Fibroblast of mammary gland (primary cell): ENCODE measurements around the gene SAFB2.
A peak's percentile ranks its signal among the peaks of the same experiment; 100 is the strongest.

ENCODE experiments used
- DNase-seq: peaks from one replicate; pipeline ENCODE4 v3.0.0-alpha.2; 2010; ENCODE audit warnings: low read depth
- H3K4me3 ChIP-seq: 2 replicates; pipeline ENCODE4 v1.5.1; 2011; ENCODE audit warnings: low read depth, mild to moderate bottlenecking, low read length, moderate library complexity; ENCODE audit not compliant: control insufficient read depth
- TF ChIP-seq, protein P1 (sequence below): conservative IDR thresholded peaks from 2 replicates; pipeline ENCODE4 v1.5.1; 2011; ENCODE audit warnings: low read depth, low read length, inconsistent platforms; ENCODE audit not compliant: control insufficient read depth, insufficient read depth

The SAFB2 gene

DNA sequence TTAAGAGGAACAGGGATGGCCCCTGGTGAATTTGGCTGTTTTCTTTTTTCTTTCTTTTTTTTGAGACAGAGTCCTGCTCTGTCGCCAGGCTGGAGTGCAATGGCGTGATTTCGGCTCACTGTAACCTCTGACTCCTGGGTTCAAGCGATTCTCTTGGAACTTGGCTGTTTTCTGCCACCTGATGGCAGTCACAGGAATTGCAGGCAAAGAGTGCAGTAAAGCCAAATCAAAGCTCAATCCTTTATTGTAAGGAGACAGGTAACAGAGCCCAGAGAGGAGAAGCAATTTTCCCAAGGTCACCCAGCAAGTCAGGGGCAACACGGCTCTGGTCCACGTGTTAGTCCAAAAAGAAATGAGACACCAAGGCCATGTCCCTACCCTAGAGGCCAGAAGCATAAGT is 61.0 kb downstream of the SAFB2 start:
- TF ChIP-seq, protein P1, sequence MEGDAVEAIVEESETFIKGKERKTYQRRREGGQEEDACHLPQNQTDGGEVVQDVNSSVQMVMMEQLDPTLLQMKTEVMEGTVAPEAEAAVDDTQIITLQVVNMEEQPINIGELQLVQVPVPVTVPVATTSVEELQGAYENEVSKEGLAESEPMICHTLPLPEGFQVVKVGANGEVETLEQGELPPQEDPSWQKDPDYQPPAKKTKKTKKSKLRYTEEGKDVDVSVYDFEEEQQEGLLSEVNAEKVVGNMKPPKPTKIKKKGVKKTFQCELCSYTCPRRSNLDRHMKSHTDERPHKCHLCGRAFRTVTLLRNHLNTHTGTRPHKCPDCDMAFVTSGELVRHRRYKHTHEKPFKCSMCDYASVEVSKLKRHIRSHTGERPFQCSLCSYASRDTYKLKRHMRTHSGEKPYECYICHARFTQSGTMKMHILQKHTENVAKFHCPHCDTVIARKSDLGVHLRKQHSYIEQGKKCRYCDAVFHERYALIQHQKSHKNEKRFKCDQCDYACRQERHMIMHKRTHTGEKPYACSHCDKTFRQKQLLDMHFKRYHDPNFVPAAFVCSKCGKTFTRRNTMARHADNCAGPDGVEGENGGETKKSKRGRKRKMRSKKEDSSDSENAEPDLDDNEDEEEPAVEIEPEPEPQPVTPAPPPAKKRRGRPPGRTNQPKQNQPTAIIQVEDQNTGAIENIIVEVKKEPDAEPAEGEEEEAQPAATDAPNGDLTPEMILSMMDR, result peak; percentile 47
- DNase-seq, result no peak
- no peak overlapping the region for H3K4me3 ChIP-seq

DNA sequence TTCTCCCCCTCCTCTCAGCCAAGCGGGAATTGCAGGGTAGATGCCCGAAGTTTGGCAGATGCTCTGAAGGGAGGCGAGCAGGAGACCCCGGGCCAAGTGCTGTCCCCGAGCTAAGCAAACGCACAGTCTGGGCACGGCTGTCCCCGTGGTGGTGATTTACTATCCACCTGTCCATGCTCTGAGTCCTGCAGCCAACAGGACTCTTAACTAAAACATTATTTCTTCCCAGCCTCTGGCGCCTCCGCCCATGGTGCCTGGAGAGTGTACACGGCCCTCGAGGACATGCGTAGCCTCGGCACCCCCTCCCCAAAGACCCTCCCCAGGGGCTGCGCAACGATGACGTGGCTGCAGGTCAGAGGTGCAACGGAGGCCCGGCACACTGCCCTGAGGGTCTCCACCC is 62.4 kb downstream of the SAFB2 start:
- no peak overlapping the region for H3K4me3 ChIP-seq
- DNase-seq, result no peak
- TF ChIP-seq, protein P1, result no peak

DNA sequence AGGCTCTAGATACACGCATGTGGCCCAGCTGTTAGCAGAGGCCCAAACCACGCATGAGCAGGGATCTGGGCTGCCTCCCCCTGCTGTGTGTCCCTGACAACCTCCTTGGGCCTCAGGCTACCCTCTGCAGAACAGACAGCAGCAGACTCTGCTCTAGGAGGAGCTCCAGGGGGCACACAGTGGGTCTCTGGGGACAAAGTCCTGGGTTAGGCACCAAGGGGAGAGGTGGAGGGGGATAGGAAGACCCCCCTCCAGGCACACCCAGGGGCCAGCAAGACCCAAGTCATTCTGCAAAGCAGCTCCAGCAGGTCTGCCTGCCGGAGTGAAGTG is 62.8 kb downstream of the SAFB2 start:
- H3K4me3 ChIP-seq, result no peak overlapping the region
- DNase-seq, result no peak
- TF ChIP-seq, protein P1, result no peak

DNA sequence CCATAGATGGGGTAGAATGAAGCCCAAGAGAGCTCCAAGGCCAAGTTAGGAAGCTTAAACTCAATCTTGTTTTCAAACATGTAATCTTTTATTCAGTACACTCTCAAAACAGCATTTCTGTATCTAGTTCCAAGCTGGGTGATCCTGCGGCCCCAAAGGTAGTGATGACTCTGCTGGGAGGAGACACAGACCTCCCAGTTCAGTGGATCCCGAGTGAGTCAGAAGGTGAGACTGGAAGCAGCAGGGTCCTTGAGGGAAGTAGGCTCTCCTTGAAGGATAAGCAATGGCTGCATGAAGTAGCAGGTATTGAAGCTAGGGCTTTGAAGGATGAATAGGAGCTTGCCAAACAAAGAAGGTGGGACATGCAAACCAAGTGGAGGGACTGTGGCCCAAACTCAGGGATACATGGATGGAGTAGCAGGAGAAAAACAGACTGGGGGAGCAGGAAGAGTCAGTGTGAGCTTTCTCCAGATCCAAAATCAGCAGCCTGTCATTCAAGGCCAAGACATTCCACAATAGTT is 64.4 kb downstream of the SAFB2 start:
- TF ChIP-seq, protein P1, result no peak
- H3K4me3 ChIP-seq, result no peak overlapping the region
- DNase-seq, result no peak

DNA sequence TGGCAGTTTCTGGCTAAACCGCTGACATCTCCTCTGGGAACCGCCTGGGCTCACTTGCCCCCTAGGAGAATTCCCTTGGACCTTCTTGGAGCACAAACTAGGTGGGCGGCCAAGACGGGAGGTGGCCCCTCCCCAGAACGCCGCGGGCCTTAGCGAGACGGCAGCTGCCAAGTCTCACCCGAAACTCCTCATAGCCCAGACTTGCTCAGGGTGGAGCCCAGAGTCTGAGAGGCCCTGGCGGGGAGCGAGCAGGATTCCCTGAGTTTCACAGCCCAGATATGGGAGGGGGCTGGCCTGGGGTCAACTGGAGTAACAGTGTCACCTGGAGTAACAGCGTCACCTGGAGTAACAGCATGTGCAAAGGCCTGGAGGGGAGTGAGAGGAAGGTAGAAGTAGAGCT is 64.9 kb downstream of the SAFB2 start:
- H3K4me3 ChIP-seq, result no peak overlapping the region
- TF ChIP-seq, protein P1, result no peak
- no peak for DNase-seq

DNA sequence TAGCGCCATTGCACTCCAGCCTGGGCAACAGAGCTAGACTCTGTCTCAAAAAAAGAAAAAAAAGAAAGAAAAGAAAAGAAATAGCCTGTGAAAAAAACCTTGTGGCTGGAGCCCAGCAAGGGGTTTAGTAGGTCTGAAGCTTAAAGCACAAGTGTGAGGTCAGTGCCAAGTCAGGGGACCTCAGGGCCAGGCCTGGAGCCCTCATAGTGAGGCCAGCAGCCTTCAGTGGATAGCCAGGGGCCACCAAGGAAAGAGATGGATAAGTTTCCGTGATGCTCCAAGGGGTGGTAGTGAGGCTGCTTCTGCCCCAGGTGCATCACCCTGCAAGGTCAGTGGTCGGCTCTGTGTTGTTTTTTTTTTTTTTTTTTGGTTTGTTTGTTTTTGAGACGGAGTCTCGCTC is 67.7 kb downstream of the SAFB2 start:
- no peak for DNase-seq
- TF ChIP-seq, protein P1, result no peak
- no peak overlapping the region for H3K4me3 ChIP-seq

DNA sequence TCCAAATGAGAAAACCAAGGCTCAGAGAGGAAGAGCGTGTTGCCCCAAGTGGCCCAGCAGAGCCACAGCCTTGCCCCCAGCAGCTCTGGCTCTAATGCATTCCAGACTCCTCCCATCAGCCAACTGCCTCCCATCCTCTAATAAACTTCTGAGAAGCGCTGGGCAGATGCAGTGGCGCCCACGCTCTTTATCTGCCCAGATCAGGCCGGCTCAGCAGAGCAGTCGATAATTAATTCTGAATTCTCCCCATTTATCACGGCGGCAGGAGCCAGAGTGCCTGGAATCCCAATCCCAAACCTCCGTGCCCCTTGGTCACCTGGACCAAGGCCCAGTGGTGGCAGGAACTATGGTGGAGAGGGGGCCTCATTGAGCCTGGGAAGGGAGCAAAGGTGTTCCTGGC is 68.7 kb downstream of the SAFB2 start:
- H3K4me3 ChIP-seq, result no peak overlapping the region
- no peak for DNase-seq
- TF ChIP-seq, protein P1, result no peak
